BLaER1 treated with 17β-estradiol and CSF1 and Interleukin-3, amounts not matched to agents 10 nM and 100 nM (cell line): ENCODE data around the gene GRM7.

Source experiments
- H3K27ac ChIP-seq, 11 experiments: shearing (Covaris generic); formaldehyde crosslinking; 2 replicates each; pipeline ENCODE4 v1.8.1; 2022
- H3K27me3 ChIP-seq, 11 experiments: shearing (Covaris generic); formaldehyde crosslinking; 2 replicates each; pipeline ENCODE4 v1.8.1; 2022
- H3K36me3 ChIP-seq, 11 experiments: shearing (Covaris generic); formaldehyde crosslinking; 2 replicates each; pipeline ENCODE4 v1.8.1; 2022
- H3K4me1 ChIP-seq, 10 experiments: shearing (Covaris generic); formaldehyde crosslinking; 2 replicates each; pipeline ENCODE4 v1.8.1; 2022
- H3K4me2 ChIP-seq, 11 experiments: shearing (Covaris generic); formaldehyde crosslinking; 2 replicates each; pipeline ENCODE4 v1.8.1; 2022
- H3K4me3 ChIP-seq, 10 experiments: shearing (Covaris generic); formaldehyde crosslinking; 2 replicates each; pipeline ENCODE4 v1.8.1; 2022
- H3K9ac ChIP-seq, 11 experiments: shearing (Covaris generic); formaldehyde crosslinking; 2 replicates each; pipeline ENCODE4 v1.8.1; 2022
- H3K9me3 ChIP-seq, 11 experiments: shearing (Covaris generic); formaldehyde crosslinking; replicated peaks in 1 of 11; 2 replicates each; pipeline ENCODE4 v1.8.1; 2022
- H4K20me1 ChIP-seq, 11 experiments: shearing (Covaris generic); formaldehyde crosslinking; 2 replicates each; pipeline ENCODE4 v1.8.1; 2022
- Cebpa-rat ChIP-seq, 11 experiments: shearing (Covaris generic); IDR thresholded peaks; 2 replicates each; pipeline ENCODE4 v1.8.1; 2022

Gene GRM7

DNA sequence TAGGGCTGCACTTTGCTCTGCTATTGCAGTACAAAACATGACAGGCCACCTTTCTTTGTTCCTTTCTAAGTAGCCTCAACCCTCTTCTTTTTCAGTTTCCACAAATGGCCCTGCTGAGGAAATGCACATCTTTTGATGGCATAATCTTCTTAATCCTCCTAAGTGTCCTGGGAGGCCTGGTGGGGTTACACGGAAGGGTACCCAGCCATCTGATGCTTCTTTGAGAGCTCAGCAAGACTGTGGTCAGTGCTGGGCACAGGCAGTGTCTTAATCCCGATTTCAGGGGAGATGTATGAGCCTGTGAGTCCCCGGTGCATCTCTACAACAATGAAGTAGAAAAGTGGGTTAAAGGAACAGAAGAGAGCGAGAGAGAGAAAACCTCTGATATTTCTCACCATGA is 404.8 kb downstream of the GRM7 start:
- no peaks in the 10 kb centered on the region for H3K27me3 ChIP-seq
- no peak for TF ChIP-seq Cebpa-rat (IDR thresholded peaks at IDR 0.05)
- H3K36me3 ChIP-seq = no peaks in the 10 kb centered on the region
- H3K4me1 ChIP-seq = no peaks in the 10 kb centered on the region
- H3K9me3 ChIP-seq = peaks cover 7 to 18% (median 12%) of the 10 kb centered on the region in 11 experiments; a peak in 19 of 22 replicates
- H3K27ac ChIP-seq = no peak overlapping the region
- H3K4me2 ChIP-seq = no peak overlapping the region
- no peak overlapping the region for H3K9ac ChIP-seq
- no peak overlapping the region for H3K4me3 ChIP-seq
- H4K20me1 ChIP-seq = no peaks in the 10 kb centered on the region

DNA sequence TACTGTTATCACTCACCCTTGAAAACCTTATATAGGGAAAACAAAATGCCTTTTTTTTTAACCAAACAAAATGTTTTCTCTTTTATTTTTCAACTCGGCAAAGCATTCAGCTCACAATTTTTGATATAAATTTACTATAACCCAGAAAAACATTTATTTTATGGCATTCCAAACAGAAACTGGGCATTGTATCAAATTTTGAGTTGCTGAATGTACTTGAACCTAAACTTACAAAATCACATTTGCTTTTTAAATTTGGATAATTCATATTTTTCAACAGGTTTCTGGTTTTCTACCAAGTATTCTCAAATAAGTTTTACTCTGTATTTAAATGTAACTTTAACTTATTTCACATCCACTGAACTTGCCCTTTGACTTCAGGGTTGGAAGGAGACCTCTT is 405.6 kb downstream of the GRM7 start:
- Histone ChIP-seq H3K4me1 (no peaks in the 10 kb centered on the region), H4K20me1 (no peaks in the 10 kb centered on the region), H3K9ac (no peak overlapping the region), H3K9me3 (peaks cover 7 to 18% (median 12%) of the 10 kb centered on the region in 11 experiments; a peak in 19 of 22 replicates), H3K27ac (no peak overlapping the region), H3K27me3 (no peaks in the 10 kb centered on the region), H3K4me2 (no peak overlapping the region), H3K36me3 (no peaks in the 10 kb centered on the region), H3K4me3 (no peak overlapping the region)
- no peak for TF ChIP-seq Cebpa-rat (IDR thresholded peaks at IDR 0.05)

DNA sequence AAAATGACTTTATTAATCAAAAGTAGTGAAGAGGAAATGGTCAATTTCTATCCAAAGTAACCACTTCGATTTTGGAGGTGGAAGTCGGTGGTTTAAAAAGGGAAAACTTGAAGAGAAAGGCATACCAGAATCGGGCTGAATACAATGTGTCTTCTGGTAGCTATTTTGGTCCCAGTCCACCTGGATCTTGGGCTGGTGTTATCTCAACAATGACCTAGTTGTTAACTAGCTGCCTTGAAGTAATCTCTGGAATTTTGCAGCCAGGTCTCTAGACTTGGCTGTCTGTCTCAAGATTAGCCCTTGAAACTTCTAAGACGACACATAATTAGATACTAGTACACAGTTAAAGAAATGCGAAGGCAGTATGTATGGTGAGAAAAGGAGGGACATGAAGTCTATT is 409.8 kb downstream of the GRM7 start:
- H3K4me1 ChIP-seq = no peaks in the 10 kb centered on the region
- no peaks in the 10 kb centered on the region for H4K20me1 ChIP-seq
- H3K9ac ChIP-seq = no peak overlapping the region
- peaks cover 7 to 18% (median 12%) of the 10 kb centered on the region in 11 experiments; a peak in 19 of 22 replicates for H3K9me3 ChIP-seq
- no peak for TF ChIP-seq Cebpa-rat (IDR thresholded peaks at IDR 0.05)
- no peaks in the 10 kb centered on the region for H3K36me3 ChIP-seq
- no peak overlapping the region for H3K27ac ChIP-seq
- H3K27me3 ChIP-seq = no peaks in the 10 kb centered on the region
- H3K4me2 ChIP-seq = no peak overlapping the region
- H3K4me3 ChIP-seq = no peak overlapping the region

DNA sequence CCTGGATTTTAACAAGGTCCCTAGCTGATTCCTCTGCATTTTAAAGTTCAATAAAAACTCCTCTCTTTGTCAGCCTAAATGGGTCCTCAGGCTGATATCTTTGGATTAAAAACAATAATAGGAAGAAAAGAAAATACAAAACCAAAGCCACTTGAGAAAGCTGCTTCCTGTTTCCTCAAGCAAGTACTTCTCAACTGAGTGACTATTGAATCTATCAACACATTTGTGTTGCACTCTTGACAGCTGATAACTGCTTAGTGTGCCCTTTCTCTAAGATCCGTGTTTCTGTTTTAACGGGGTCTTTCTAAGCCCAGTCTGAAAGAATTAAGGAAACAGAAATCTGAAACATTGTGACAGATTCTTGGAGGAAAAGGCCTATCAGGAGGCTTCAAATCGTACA is 410.7 kb downstream of the GRM7 start:
- Histone ChIP-seq H3K9me3 (peaks cover 7 to 18% (median 12%) of the 10 kb centered on the region in 11 experiments; a peak in 19 of 22 replicates), H3K27ac (no peak overlapping the region), H3K4me1 (no peaks in the 10 kb centered on the region), H3K4me2 (no peak overlapping the region), H3K27me3 (no peaks in the 10 kb centered on the region), H3K4me3 (no peak overlapping the region), H3K9ac (no peak overlapping the region), H4K20me1 (no peaks in the 10 kb centered on the region), H3K36me3 (no peaks in the 10 kb centered on the region)
- no peak for TF ChIP-seq Cebpa-rat (IDR thresholded peaks at IDR 0.05)

DNA sequence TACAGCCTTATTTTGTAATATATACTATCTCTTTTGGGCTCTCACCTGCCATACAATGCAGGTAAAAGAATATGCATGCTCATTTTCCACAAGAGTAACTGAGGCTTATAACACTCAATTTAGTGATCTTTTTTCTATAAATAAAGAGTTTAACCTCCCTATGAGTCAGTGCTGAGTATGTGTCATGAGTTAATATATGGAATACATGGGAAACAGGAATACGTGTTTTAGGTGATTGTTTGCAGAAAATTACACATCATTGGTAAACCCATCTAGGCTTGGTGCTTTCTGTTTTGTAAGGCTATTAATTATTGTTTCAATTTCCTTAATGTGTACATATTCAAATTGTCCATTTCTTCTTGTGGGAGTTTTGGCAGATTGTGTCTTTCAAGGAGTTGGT is 411.3 kb downstream of the GRM7 start:
- Histone ChIP-seq H4K20me1 (no peaks in the 10 kb centered on the region), H3K36me3 (no peaks in the 10 kb centered on the region), H3K27me3 (no peaks in the 10 kb centered on the region), H3K9ac (no peak overlapping the region), H3K4me2 (no peak overlapping the region), H3K4me3 (no peak overlapping the region), H3K9me3 (peaks cover 7 to 13% (median 10%) of the 10 kb centered on the region in 11 experiments; a peak in 19 of 22 replicates), H3K27ac (no peak overlapping the region), H3K4me1 (no peaks in the 10 kb centered on the region)
- no peak for TF ChIP-seq Cebpa-rat (IDR thresholded peaks at IDR 0.05)

DNA sequence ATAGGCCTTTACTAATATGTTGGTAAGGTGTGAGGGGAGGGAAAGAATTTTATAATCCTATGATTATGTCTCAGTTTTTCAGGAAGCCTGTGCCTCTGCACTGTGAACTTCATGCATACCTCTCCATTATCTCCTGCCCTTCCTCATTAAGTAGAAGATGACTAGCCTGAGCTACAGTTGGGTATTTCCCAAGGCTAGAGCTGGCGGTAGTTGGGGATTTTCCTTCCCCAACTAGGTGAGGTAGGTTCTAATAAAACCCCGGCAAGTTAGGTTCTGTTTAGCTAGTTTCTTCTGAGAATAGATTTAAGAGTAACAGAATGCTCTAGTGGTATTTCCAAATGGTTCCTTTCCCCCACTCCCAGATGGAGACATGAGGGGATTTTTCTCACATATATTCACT is 414.5 kb downstream of the GRM7 start:
- H3K4me2 ChIP-seq = no peak overlapping the region
- no peak for TF ChIP-seq Cebpa-rat (IDR thresholded peaks at IDR 0.05)
- no peaks in the 10 kb centered on the region for H4K20me1 ChIP-seq
- no peak overlapping the region for H3K9ac ChIP-seq
- no peaks in the 10 kb centered on the region for H3K4me1 ChIP-seq
- H3K4me3 ChIP-seq = no peak overlapping the region
- H3K9me3 ChIP-seq = no peaks in the 10 kb centered on the region
- H3K27ac ChIP-seq = no peak overlapping the region
- H3K27me3 ChIP-seq = no peaks in the 10 kb centered on the region
- no peaks in the 10 kb centered on the region for H3K36me3 ChIP-seq

DNA sequence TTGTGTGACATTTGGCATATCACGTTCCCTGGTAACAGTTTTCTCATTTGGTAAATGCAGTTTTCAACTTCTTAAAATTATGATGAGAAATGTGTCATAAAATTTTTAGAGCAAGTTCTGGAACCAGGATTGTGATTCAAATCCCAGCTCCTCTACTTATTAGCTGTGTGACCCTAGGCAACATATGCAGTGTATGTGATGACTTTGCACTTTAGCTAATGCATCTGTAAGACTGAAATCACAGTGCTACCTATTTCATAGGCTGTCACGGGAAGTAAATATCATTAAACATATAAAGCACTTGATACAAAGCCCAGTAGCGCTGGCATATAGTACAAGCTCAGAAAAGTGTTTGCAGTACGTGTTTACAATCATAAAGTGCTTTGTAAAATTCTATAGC is 419.4 kb downstream of the GRM7 start:
- no peaks in the 10 kb centered on the region for H3K27me3 ChIP-seq
- no peak overlapping the region for H3K9ac ChIP-seq
- TF ChIP-seq Cebpa-rat (IDR thresholded peaks at IDR 0.05) = no peak
- H3K4me1 ChIP-seq = no peaks in the 10 kb centered on the region
- H4K20me1 ChIP-seq = no peaks in the 10 kb centered on the region
- H3K4me2 ChIP-seq = no peak overlapping the region
- H3K9me3 ChIP-seq = no peaks in the 10 kb centered on the region
- H3K36me3 ChIP-seq = no peaks in the 10 kb centered on the region
- no peak overlapping the region for H3K4me3 ChIP-seq
- H3K27ac ChIP-seq = no peak overlapping the region

DNA sequence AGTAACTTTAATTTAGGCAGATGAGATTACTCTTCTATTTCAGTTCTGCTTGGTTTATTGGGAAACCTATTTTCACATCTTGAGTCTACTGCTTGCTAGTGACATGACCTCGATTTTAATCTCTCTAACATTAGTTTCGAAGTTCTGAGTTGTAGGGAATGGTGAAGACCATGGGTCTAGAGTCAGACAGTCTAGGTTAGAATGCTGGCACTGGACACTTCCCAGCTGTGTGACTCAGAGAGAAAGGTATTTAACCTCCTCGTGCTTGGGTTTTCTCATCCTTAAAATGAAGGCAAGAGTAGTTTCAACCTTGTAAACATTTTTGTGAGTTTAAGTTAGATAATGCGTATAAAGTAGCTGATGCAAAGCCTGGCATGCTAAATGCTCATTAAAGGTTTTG is 422.1 kb downstream of the GRM7 start:
- Histone ChIP-seq H3K27me3 (no peaks in the 10 kb centered on the region), H3K4me1 (no peaks in the 10 kb centered on the region), H3K4me3 (no peak overlapping the region), H3K9ac (no peak overlapping the region), H3K4me2 (no peak overlapping the region), H4K20me1 (no peaks in the 10 kb centered on the region), H3K36me3 (no peaks in the 10 kb centered on the region), H3K9me3 (no peaks in the 10 kb centered on the region), H3K27ac (no peak overlapping the region)
- TF ChIP-seq Cebpa-rat (IDR thresholded peaks at IDR 0.05) = no peak

DNA sequence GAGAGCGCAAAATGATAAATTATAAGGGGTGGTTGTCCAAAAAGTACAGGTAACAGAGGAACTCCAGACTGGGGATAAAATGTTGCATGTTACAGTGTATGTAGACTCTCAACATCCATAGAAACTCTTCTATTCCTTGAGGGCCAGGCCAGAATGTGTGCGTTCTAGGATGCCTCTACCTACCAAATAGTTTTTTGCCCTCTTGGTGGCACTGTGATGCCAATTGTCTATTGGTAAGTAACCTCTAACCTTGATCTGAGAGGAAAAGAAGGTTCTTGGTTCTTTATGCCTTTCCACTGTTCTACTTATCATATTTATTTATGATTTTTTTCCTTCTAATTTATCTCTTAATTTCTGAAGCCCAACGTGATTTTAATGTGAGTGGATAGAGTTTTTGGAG is 424.6 kb downstream of the GRM7 start:
- Histone ChIP-seq H3K4me3 (no peak overlapping the region), H3K27ac (no peak overlapping the region), H3K36me3 (no peaks in the 10 kb centered on the region), H3K9me3 (no peaks in the 10 kb centered on the region), H3K9ac (no peak overlapping the region), H3K4me1 (peaks cover 5 to 7% (median 6%) of the 10 kb centered on the region in 10 experiments), H3K4me2 (no peak overlapping the region), H3K27me3 (no peaks in the 10 kb centered on the region), H4K20me1 (no peaks in the 10 kb centered on the region)
- TF ChIP-seq Cebpa-rat (IDR thresholded peaks at IDR 0.05) = no peak

DNA sequence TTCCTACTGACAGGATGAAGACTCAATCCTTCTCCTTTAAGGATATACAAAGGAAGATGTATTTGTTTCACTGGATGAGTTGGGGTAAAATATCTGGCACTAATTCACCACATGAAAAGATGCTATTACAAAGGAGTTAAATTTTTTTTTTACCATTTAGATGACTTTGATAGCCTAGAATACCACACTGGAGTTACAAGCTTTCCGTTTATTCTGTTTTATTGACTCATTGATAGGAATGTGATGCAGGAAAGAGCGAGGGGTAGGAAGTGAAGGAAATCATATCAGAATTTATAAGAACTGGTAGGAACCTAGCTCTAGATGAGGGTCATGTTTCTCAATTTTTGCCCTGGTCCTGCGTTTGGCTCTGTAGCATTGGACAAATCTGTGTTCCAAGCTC is 427.2 kb downstream of the GRM7 start:
- no peaks in the 10 kb centered on the region for H4K20me1 ChIP-seq
- H3K36me3 ChIP-seq = no peaks in the 10 kb centered on the region
- no peak overlapping the region for H3K4me2 ChIP-seq
- no peak for TF ChIP-seq Cebpa-rat (IDR thresholded peaks at IDR 0.05)
- H3K27me3 ChIP-seq = no peaks in the 10 kb centered on the region
- no peak overlapping the region for H3K27ac ChIP-seq
- H3K4me3 ChIP-seq = no peak overlapping the region
- H3K9me3 ChIP-seq = peaks cover 0 to 4% (median 0%) of the 10 kb centered on the region in 11 experiments; a peak in 1 of 22 replicates
- H3K9ac ChIP-seq = no peak overlapping the region
- peaks cover 19 to 22% (median 21%) of the 10 kb centered on the region in 10 experiments for H3K4me1 ChIP-seq
